ENCODE data around the gene FBXL4.

Gene FBXL4

GRCh38 chr6:98824162-98824901 lies 123.4 kb downstream of the FBXL4 start:
- DNase-seq, result no peak

GRCh38 chr6:98823428-98824161 lies 124.2 kb downstream of the FBXL4 start:
- no peak for DNase-seq

- DNase-seq, result no peak
Measured at GRCh38 chr6:98821756-98822405, 125.9 kb downstream of the FBXL4 start.
